ENCODE results near the gene SSBP3. TPM values are rescaled to one million over a fixed set of nuclear protein-coding genes. Genes with fewer than 3 reads are reported as not detected.

The SSBP3 gene
- total and polyA plus RNA-seq, 2 of the 13 experiments (the other 11 are each of a cell fraction or from before 2014, with no cell fraction given): 8.5 to 17.6 TPM

DNA sequence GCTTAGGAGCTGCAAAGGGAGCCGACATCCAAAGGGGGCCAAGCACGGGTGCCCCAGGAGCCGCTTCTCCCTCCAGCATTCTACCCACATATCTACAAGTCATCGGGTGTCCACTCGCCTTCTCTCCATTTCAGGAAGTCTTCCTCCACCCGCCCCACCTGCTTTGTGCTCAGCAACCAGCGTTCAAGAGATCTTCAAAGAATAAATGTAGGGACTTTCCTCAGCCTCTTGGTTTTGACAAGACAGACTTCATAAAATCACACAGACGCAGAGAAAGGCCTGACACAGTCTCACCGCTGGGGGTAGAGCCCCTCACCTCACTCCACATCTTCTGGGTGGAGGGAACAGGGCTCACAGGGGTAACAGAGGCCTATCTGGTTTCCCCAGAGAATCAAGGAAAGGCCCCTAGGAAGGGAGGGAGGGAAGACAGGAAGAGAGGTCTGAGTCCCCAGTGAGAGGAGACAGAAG lies 49.5 kb downstream of the SSBP3 start (continued):
- TF ChIP-seq UBTF (CRISPR knock-in tag; IDR thresholded peaks at IDR 0.05) (no peak), CENPX (CRISPR knock-in tag; IDR thresholded peaks at IDR 0.05) (no peak), MEIS1 (CRISPR knock-in tag; IDR thresholded peaks at IDR 0.05; ENCODE audit: borderline replicate concordance) (0 out of 2 replicates have a peak, but pooled peaks have one; percentile 8), HNRNPLL (IDR thresholded peaks at IDR 0.05; ENCODE audit: low read depth, low read length, poor library complexity, severe bottlenecking) (no peak), ZNF598 (CRISPR knock-in tag; IDR thresholded peaks at IDR 0.05; ENCODE audit: borderline replicate concordance) (no peak), ZNF101 (CRISPR knock-in tag; IDR thresholded peaks at IDR 0.05; ENCODE audit: borderline replicate concordance, low read depth) (no peak), ZNF10 (CRISPR knock-in tag; IDR thresholded peaks at IDR 0.05; ENCODE audit: borderline replicate concordance, low read depth) (no peak), ZNF619 (CRISPR knock-in tag; IDR thresholded peaks at IDR 0.05) (no peak)
- TF ChIP-seq, protein P1, sequence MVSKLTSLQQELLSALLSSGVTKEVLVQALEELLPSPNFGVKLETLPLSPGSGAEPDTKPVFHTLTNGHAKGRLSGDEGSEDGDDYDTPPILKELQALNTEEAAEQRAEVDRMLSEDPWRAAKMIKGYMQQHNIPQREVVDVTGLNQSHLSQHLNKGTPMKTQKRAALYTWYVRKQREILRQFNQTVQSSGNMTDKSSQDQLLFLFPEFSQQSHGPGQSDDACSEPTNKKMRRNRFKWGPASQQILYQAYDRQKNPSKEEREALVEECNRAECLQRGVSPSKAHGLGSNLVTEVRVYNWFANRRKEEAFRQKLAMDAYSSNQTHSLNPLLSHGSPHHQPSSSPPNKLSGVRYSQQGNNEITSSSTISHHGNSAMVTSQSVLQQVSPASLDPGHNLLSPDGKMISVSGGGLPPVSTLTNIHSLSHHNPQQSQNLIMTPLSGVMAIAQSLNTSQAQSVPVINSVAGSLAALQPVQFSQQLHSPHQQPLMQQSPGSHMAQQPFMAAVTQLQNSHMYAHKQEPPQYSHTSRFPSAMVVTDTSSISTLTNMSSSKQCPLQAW (CRISPR knock-in tag; IDR thresholded peaks at IDR 0.05): 0 out of 2 replicates have a peak, but pooled peaks have one; percentile 12
